ENCODE measurements around the gene ZNF32. TPM values are rescaled to one million over a fixed set of nuclear protein-coding genes. Genes with fewer than 3 reads are reported as not detected.

The ZNF32 gene
- total RNA-seq, 1 donor from 2014 or later, result 51.1 TPM

DNA sequence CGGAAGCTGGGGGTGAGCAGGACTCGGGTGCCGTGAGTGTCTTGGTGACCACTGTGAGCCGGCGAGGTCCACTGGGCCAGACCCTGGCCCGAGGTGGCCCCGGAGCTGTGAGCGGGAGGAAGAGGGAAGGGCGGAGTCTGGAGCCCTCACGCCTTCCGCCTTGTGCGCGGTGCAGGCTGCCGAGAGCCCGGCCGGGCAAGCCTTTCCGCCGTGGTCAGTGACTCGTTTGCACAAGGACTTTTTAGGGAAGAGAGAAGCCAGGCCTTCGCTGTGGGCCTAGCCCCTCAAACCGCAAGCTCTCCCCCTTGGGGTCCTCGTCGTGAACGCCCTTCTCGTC, 40.9 kb upstream of the ZNF32 start:
- intact Hi-C loops (cut with DNase I), result no loop called here
- H3K4me1 ChIP-seq, result peaks cover 40% of the 10 kb centered on the region
- peak overlapping the region; percentile 84 for H3K27ac ChIP-seq
- TF ChIP-seq, protein P1, sequence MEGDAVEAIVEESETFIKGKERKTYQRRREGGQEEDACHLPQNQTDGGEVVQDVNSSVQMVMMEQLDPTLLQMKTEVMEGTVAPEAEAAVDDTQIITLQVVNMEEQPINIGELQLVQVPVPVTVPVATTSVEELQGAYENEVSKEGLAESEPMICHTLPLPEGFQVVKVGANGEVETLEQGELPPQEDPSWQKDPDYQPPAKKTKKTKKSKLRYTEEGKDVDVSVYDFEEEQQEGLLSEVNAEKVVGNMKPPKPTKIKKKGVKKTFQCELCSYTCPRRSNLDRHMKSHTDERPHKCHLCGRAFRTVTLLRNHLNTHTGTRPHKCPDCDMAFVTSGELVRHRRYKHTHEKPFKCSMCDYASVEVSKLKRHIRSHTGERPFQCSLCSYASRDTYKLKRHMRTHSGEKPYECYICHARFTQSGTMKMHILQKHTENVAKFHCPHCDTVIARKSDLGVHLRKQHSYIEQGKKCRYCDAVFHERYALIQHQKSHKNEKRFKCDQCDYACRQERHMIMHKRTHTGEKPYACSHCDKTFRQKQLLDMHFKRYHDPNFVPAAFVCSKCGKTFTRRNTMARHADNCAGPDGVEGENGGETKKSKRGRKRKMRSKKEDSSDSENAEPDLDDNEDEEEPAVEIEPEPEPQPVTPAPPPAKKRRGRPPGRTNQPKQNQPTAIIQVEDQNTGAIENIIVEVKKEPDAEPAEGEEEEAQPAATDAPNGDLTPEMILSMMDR (IDR thresholded peaks at IDR 0.05), result no peak
- no peak for TF ChIP-seq POLR2A (IDR thresholded peaks at IDR 0.05)
- no peak for TF ChIP-seq POLR2AphosphoS5 (IDR thresholded peaks at IDR 0.05; ENCODE audit: insufficient read depth in 1 of 2, low read depth in 1 of 2)
- no peaks in the 10 kb centered on the region for H3K9me3 ChIP-seq
- H3K36me3 ChIP-seq, result no peaks in the 10 kb centered on the region
- peak overlapping the region; percentile 54 to 57 for H3K4me3 ChIP-seq
- DNase-seq (ENCODE audit: extremely low spot score in 2 of 2), result no peak
- H3K27me3 ChIP-seq, result no peaks in the 10 kb centered on the region

DNA sequence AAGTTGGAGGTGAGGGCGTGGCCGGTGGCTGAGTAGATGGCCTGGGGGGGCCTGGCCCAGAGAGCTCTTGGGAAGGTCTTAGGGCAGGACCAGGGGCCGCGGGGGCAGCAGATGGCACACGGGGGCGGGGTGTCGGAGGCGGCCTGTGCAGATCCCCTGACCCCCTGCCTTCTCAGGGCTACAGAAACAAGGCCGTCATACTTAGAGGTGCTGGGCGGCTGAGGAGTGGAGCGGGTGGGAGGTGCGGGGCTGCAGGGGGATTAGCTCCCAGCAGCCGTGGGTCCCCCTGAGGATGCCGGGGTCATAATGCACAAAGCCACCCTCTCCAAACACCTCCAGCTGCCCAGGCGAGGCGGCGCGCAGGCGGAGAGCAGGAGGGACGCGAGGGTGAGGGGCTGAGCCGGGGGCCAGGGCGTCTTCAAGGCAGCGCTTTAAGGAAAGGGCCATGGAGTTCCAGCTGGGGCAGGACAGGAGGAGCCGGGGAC, 40.4 kb upstream of the ZNF32 start:
- H3K9me3 ChIP-seq, result no peaks in the 10 kb centered on the region
- intact Hi-C loops (cut with DNase I), result no loop called here
- H3K27me3 ChIP-seq, result no peaks in the 10 kb centered on the region
- DNase-seq (ENCODE audit: extremely low spot score in 2 of 2), result no peak
- TF ChIP-seq POLR2AphosphoS5 (IDR thresholded peaks at IDR 0.05; ENCODE audit: insufficient read depth in 1 of 2, low read depth in 1 of 2) (no peak), POLR2A (IDR thresholded peaks at IDR 0.05) (no peak)
- TF ChIP-seq, protein P1 (IDR thresholded peaks at IDR 0.05), result no peak
- no peaks in the 10 kb centered on the region for H3K36me3 ChIP-seq
- H3K27ac ChIP-seq, result peak overlapping the region; percentile 84
- peaks cover 40% of the 10 kb centered on the region for H3K4me1 ChIP-seq
- H3K4me3 ChIP-seq, result peak overlapping the region; percentile 54 to 57

DNA sequence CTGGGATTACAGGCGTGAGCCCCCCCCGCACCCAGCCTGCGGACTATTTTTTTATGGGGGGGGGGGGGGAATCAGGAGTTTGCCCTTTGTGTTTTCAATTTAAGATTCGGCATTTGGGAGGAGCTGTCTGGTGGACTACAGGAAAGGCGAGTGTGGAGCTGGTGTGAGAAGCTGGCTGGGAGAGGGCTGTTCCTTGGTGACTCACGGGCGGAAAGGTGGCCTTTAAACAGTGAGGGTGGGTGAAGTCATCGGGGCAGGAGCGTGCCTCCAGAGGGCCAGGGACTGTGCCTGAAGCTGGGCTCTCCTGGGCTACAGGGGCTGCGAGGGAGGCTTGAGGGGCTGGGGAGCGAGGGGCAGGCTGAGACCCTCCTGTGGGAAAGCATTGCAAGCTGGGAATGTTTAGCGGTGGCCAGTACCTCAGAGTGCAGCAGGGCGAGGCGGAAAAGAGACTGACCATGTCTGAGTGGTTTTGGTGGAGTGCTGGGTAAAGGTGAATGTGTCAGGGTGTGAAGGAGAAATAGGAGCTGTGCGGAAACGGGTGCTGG, 39.7 kb upstream of the ZNF32 start:
- intact Hi-C loops (cut with DNase I), result no loop called here
- Histone ChIP-seq H3K4me3 (no peak overlapping the region), H3K4me1 (peaks cover 37% of the 10 kb centered on the region), H3K27me3 (no peaks in the 10 kb centered on the region), H3K9me3 (no peaks in the 10 kb centered on the region), H3K27ac (no peak overlapping the region), H3K36me3 (no peaks in the 10 kb centered on the region)
- TF ChIP-seq POLR2A (IDR thresholded peaks at IDR 0.05), result no peak
- TF ChIP-seq, protein P1 (IDR thresholded peaks at IDR 0.05), result no peak
- TF ChIP-seq POLR2AphosphoS5 (IDR thresholded peaks at IDR 0.05; ENCODE audit: insufficient read depth in 1 of 2, low read depth in 1 of 2), result no peak
- DNase-seq (ENCODE audit: extremely low spot score in 2 of 2), result no peak

DNA sequence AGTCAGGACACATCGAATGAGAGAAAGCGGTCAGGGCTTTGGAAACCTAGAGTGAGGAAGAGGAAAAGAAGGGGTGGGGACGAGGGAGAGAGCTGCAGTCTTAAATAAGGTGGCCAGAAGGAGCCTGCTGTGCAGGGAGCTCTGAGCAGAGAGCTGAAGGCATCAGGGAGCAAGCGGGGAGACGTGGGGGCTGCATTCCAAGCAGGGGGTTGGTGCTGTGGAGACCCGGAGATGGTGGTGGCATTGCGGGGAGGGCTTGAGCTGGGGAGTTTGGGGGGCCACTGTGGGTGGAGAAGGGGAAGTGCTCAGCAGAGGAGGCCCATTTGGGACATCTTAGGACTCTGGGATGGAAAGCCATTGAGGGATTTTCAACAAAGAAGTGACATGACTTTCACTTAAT, 38.7 kb upstream of the ZNF32 start:
- intact Hi-C loops (cut with DNase I), result no loop called here
- DNase-seq (ENCODE audit: extremely low spot score in 2 of 2), result no peak
- TF ChIP-seq POLR2AphosphoS5 (IDR thresholded peaks at IDR 0.05; ENCODE audit: insufficient read depth in 1 of 2, low read depth in 1 of 2), result no peak

DNA sequence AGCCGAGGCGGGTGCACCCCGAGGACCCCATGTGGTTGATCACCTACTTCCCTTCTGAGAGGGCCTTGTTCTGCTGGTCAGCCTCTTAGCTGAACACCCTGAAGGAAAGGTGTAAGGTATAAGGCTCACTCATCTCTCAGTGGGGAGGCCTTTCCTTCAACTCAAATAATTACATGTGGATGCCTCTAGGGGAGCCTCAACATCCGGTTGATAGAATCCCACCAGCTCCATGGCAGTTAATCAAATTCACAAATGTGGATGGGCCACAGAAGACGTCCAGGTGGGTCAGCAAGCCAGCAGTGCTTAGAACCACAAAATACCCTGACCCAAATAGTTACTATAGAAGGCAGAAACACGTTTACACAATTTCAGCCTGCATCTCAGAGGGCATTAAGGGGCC, 37.7 kb upstream of the ZNF32 start:
- DNase-seq (ENCODE audit: extremely low spot score in 2 of 2), result no peak
- no peak overlapping the region for H3K4me3 ChIP-seq
- TF ChIP-seq POLR2AphosphoS5 (IDR thresholded peaks at IDR 0.05; ENCODE audit: insufficient read depth in 1 of 2, low read depth in 1 of 2), result no peak
- TF ChIP-seq, protein P1 (IDR thresholded peaks at IDR 0.05), result no peak
- TF ChIP-seq POLR2A (IDR thresholded peaks at IDR 0.05), result no peak
- no peak overlapping the region for H3K27ac ChIP-seq
- no peaks in the 10 kb centered on the region for H3K9me3 ChIP-seq
- H3K36me3 ChIP-seq, result no peaks in the 10 kb centered on the region
- H3K27me3 ChIP-seq, result no peaks in the 10 kb centered on the region
- intact Hi-C loops (cut with DNase I), result no loop called here
- H3K4me1 ChIP-seq, result peaks cover 19% of the 10 kb centered on the region

More for the DNA sequence above, 38.7 kb upstream of the ZNF32 start:
- Histone ChIP-seq H3K4me1 (peaks cover 29% of the 10 kb centered on the region), H3K36me3 (no peaks in the 10 kb centered on the region), H3K9me3 (no peaks in the 10 kb centered on the region), H3K27me3 (no peaks in the 10 kb centered on the region), H3K4me3 (no peak overlapping the region), H3K27ac (no peak overlapping the region)
